GM19351 (cell line): ENCODE measurements around the gene NIPAL1.

Source experiments
- ATAC-seq: cut with Tn5 transposase; IDR thresholded peaks from one replicate; pipeline ENCODE4 v1.9.1; 2021; ENCODE audit warnings: mild to moderate bottlenecking, moderate library complexity; ENCODE audit not compliant: unreplicated experiment

The NIPAL1 gene

GRCh38 chr4:48058617-48059530 lies 42.3 kb downstream of the NIPAL1 start:
- no peak for ATAC-seq

DNA sequence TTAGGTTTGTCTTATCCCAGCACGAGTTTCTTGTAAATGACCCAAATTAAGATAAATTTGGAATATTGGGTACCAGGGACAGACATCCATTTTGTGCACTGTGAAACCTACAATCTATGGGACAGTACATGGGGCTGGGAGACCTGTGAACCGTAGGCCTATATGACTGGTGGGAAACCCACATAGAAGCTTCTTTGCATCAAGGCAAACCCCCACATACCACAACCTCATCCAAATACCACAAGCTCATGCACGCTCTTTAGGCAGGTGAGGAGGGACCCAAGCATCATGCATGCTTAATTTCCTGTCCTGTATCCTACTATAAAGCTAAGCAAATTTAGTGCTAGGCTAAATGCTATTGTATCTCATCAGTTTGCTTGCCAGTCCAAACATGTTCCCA lies 47.8 kb downstream of the NIPAL1 start:
- peak; percentile 65 for ATAC-seq

DNA sequence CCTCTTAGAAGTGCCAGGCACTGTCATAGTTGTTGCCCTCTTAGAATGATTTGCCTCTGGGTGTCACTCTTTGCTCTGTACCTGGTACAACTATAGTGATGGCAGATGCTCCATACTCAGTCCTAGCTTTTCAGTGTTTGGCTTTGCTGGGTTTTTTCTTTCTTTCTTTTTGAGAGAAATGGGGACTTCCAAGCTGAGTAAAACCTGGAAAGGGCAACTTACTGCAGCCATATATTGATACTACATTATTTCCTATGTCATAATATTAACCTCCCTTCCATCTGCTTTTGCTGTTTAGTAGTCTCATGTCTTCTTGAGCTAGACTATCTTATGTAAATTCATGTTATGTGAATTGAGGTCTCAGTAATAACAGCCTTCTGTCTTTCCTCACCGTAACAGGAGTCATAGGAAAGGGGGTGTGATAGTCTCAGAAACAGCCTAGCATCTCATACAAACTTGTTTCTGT lies 49.0 kb downstream of the NIPAL1 start:
- ATAC-seq, result peak; percentile 61

DNA sequence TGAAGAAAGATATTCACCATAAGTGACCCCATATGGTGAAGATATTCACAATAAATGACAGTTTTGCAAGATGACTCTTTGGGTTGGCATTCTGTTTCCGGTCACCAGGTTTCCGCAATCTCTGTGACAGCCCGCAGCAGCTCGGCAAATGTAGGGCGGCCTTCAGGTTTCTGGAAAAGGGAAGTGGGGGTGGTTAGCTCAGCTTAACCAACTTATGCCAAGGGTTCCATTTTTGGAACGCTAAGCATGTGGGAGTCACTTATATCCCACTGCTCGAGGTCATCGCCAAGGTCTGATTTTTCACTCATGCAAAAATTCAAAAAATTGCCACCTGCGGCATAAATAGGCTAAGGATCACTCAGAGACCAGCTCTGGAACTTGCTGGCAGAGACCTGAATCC lies 51.0 kb downstream of the NIPAL1 start:
- ATAC-seq, result no peak

DNA sequence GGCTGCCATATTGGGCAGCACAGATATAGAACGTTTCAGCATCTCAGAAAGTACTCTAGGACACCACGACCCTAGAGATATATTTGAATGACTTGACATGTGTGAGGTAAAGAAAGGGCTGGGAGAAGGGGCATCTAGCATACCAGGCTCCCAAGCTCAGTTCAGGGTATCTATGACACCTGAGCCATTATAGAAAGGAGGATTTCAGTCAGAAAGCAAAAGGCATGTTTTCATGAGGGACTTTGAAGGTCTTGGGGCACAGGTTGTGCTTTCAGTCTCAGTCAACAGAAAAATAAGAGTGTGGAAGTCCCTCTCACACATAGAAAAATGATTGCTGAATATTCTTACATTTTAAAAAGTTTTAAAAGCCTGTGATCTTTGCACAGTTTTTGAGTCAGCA lies 51.6 kb downstream of the NIPAL1 start:
- no peak for ATAC-seq

- ATAC-seq, result no peak
Measured at GRCh38 chr4:48069026-48069425, 52.5 kb downstream of the NIPAL1 start.

- ATAC-seq, result no peak
Measured at GRCh38 chr4:48071191-48071590, 54.6 kb downstream of the NIPAL1 start.

DNA sequence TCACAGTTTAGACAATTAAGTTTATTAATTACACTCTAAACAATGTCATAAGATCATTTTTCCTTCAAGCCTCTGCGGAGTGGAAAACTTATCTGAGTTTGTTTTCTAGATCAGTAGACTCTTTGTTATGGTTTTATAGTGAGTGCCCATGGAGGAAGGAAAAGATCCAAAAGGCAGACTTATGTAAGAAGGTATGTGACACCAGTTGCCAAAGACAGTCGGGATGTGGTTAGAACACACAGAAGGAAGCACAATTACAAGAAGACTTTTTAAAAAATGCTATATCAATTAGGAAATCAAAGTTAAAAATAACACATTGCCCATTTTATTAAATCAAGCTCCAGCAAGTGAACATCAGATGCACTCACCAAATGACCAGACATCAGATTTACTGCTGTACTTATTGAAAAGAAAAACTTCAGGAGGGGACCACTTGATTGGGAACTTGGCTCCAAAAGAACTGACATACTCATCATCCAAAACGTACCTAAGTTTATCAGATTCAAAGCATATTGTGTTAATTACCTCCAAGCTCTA lies 57.1 kb downstream of the NIPAL1 start:
- no peak for ATAC-seq

GRCh38 chr4:48074657-48075056 lies 58.1 kb downstream of the NIPAL1 start:
- ATAC-seq, result no peak

DNA sequence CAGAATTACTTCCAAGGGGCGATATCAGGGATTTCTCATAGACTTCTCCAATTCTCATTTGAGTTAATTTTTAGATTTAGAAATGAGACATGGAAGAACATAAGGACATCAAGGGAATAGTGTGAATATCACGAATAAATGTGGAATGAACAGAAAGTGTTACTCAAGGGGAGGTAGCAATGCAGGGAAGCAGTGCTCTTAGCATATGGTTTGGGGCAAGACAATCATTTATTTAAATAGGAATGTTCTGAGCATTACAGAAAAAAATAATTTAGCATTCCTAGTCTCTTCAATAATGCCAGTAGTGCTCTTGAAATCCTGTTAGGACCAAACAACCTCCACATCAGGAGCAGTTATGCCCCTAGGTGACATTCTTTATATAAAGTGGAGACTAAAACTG lies 61.9 kb downstream of the NIPAL1 start:
- ATAC-seq, result no peak

DNA sequence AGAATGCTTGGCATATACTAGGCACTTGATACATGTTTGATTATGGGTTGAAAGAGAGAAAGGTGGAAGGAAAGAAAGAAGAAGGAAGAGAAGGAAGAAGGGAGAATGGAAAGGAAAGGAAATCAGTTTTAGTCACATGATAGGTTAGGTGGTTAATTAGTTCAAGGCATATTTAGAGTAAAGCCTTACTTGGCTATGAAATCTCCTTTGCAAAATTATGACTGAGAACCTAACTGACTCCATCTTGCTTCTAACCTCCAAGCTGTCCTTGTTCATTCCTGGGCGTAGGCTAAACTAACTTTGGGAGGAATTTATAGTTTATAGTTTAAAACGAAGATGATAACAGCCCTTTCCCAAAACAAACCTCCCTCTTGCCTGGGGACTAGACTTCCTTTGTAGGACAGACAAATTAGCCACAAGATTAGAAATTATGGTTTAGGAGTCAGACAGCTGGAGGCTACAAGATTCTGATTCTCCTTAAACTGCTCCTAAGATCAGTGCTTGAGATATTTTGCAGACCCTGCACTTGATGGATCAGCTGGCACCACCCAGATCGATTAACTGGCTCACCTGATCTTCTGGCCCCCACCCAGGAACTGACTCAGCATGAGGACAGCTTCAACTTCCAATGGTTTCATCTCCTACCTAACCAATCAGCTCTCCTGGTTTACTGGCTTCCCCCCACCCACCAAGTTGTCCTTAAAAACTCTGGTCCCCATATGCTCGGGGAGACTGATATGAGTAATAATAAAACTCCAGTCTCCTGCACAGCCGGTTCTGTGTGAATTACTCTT lies 62.5 kb downstream of the NIPAL1 start:
- no peak for ATAC-seq

DNA sequence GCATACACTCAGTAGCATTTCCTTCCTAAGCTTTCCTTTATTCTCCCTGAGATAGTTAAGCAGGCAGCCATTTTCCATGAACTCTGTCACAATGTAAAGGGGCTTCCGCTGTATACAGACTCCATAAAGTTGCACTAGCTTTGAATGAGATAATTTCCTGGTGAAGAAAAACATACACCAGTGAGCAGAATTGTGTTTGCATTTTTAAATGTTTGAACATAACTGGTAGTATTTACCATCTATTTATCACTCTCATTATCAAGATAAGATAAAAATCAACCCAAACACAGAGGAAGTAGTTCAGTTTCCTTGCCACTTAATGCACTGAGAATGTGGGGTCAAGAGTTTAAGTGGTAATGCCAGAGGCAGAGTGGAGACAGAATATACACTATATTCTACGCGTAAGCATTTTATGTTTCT lies 63.4 kb downstream of the NIPAL1 start:
- no peak for ATAC-seq

GRCh38 chr4:48081196-48081595 lies 64.6 kb downstream of the NIPAL1 start:
- ATAC-seq, result no peak

- no peak for ATAC-seq
Measured at GRCh38 chr4:48082956-48083355, 66.4 kb downstream of the NIPAL1 start.

DNA sequence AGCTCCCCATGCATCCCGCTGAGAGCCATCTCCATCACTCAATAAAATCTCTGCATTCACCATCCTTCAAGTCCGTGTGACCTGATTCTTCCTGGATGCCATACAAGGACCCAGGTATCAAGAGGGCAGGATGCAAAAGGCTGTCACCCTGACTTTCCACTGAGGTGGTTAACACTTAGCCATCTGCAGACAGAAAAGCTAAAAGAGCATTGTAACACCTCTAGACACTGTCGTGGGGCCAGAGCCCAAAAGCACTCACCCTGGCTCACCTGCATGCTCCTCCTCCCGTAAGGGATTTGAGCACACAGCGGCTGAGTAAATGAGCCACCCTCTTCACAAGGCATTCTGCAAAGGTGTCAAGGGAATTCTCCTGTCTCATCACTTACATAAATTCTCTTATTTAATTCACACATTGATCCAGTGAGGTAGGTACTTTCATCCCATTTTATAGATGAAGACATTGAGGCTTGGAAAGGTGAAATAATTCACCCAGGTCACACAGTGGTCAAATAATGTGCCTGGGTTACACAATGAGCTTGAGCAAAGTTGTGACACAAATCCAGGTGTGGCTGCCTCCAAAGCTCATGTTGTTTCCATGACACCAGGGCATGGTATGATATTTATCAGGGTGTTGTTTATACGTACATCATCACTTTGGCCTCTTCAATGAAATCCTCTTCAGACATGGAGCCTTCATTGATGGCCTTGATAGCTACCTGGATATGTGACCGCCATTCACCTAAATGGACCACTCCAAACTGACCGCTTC lies 69.4 kb downstream of the NIPAL1 start:
- no peak for ATAC-seq
